ENCODE measurements around the gene TH.

Gene TH

DNA sequence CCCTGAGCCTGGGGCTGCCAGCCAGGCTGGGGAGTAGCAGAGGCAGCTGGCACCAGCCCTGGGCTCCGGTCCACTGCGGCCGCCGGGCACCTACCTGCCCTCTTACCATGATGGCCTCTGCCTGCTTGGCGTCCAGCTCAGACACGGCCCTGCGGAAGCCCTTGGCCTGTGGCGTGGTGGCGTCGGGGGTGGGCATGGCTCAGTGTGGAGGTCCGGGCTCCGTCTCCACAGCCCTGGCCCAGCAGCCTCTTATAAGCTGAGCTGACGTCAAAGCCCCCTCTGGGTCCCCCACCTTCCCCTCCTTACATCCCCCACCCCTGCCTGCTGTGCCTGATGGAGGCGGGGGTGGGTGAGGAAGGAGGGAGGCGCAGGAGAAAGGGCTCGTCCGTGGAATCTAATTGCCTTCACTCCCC is at the start of gene TH:
Gene TH (minus strand): TSS at position 225 of the 413 bp plus-strand sequence. CDS start 29 bp downstream, at position 196.
- no peak for DNase-seq

DNA sequence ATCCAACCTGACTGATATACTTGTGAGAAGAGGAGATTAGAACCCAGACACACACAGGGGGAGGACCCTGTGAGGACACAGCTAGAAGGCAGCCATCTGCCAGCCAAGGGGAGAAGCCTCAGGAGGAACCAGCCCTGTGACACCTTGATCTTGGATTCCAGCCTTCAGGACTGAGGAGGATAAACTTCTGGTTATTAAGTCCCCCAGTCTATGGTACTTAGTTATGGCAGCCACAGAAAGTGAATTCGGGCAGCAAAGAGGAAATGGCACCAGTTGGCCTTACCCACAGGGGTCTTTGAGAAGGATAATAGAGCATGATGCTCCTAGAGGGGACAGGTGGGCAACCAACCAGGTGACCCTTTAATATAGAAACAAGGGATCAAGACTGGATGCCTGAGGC is 49.4 kb upstream of the TH start:
- DNase-seq: no peak

DNA sequence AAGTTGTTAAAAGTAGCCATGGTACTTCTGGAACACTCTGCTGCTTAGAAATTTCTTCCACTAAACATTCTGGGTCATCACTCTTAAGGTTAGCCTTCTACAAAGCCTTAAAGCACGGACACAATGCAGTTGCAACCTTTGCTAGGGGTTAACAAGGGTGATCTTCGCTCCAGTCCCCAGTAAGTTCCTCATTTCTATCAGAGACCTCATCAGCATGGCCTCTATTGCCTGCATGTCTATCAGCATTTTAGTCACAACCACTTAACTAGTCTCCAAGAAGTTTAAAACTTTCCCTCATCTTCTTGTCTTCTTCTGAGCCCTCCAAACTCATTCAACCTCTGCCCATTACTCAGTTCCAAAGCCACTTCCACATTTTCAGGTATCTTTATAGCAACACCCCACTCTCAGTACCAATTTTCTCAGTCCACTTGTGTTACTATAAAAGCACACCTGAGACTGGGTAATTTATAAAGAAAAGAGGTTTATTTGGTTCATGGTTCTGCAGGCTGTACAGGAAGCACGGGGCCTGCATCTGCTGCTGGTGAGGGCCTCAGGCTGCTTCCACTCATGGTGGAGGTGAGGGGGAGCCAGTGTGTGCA is 48.7 kb upstream of the TH start:
- DNase-seq: no peak

DNA sequence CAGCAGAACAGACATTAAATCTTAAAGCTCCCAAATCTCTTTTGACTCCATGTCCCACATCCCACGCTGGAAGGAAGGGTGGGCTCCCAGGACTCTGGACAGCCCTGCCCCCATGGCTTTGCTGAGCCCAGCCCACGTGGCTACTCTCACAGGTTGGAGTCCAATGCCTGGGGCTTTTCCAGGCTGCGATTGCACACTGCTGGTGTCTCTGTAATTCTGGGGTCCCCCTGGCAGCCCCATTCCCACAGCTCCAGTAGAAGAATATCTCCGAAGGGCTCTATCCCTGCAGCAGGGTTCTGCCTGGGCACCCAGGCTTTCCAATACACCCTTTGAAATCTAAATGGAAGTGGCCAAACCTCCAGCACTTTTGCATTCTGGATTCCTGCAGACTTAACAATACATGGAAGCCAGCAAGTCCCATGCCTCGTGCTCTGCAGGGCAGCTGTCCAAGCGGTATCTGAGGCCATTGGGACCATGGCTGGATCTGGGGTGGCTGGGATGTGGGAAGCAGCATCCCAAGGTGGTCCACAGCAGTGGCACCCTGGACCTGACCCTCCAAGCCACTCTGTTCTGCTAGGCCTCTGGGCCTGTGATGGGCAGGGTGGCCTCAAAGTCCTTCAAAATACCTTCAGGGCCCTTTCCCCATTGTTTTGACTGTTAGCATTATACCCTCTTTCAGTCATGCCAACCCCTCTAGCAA is 47.9 kb upstream of the TH start:
- DNase-seq: no peak

DNA sequence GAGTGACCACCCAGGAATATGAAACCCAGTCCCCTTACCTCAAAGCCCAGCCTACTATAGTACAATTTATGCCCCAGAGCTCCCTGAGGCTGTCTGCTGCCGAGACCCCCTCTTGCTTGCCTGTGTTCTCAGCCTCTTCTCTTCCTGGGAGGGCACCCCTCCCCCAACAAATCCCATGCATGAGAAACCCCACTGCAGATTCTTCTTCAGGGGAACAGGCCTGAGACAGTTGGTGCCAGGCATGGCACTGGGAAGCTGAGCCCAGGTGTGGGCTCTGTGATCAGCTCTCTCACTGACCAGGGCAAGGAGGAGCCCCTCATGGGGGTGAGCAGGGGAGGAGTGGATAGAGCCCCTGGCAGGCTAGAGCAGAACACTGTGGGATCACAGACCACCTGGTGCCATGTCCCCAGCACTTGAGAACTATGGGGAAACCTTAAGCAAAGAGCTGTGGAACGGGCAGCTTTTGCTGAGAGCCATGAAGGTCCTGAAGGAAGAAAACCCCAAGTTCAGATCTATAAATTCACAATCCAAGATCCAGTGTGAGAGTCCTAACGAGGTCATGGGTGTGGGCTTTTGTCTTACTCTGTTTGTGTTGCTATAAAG is 46.5 kb upstream of the TH start:
- no peak for DNase-seq

DNA sequence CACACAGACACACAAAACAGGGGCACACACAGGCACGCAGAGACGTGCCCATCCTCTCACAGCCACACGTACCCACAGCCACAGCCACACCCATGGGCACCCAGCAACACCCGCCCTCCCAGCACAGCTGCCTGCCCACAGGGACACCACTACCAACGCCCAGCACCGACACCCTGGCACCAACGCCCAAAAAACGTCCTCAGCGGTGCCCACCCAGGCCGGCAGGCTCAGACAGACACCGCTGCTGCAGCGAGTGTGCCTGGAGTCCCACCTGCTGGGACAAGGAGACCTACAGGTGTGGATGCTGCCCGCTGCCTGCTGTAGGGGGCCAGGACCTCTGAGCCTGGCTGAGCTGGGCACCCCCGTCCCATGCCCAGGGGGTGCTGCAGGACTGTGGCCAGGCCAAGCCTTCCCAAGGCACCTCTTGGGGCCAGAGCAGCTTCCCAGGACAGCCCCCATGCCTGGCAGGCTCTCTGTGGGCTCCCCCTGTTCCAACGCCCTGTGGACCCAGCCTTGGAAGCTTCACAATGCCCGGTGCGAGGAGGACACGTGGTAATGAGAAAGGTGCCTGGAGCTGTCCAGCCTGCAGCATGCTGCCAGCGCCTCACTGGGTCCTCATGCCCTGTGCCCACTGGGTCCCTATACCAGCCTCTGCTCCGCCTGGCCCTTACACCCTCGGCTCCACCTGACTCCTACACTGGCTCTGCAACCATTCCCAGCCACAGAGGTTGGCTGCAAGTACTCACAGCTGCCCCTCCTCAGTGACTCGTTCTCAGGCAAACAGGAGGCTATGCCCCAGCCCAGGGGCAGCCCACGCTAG is 45.8 kb upstream of the TH start:
- DNase-seq: no peak

DNA sequence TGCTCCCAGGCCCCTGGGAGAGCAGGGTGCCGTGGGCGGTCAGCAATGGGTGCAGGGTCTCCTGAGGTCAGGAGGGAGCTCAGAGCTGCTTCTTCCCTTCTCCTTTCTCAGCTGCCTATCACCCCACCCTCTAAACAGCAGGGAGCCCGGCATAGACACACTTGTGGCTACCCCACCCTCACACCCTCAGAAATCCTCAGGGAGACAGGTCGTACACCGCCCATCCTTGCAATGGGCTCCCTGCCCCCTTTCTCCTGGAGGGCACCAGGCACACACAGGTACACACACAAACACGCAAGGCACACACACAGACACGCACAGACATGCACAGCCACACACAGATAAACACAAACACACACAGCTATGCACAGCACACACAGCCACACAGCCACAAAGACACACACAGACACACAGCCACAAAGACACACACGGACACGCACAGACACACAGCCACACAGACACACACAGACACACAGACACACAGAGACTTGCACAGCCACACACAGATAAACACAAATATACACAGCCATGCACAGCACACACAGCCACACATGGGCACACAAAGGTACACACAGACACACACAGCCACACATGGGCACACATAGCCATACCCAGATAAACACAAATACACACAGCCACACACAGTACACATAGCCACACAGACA is 44.9 kb upstream of the TH start:
- no peak for DNase-seq

DNA sequence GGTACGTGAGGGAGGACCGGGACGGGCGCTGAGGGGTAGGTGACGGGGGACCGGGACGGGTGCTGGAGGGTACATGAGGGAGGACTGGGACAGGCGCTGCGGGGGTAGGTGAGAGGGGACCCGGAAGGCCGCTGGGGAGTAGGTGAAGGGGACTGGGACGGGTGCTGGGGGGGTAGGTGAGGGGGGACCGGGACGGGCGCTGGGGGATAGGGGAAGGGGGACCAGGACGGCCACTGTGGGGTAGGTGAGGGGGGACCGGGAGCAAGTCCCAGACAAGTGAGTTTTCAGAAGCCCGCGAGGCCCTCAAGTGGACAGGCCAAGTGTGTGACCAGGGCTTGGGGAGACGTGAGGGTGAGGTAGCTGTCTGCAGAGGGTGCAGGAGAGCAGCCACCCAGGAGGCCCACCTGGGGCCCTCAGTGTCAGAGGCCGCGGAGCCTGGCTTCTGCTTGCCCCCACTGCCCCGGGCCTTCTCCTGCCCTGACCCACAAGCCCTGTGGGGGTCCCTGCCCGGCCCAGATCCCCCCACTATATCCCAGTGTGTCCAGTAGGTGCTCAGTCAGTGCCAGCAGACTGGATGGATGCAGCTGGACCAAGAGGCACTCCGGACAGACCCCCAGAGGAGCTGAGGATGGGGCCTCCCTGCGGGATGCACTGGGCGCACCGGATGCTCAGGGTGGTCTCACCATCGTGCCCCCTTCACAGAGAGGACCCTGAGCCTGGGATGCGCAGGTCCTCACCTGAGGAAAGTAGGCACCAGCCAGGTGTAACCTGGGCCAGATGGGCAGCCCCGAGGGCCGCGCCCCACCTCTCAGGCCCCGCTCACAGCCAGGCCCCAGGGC is 44.2 kb upstream of the TH start:
- no peak for DNase-seq

DNA sequence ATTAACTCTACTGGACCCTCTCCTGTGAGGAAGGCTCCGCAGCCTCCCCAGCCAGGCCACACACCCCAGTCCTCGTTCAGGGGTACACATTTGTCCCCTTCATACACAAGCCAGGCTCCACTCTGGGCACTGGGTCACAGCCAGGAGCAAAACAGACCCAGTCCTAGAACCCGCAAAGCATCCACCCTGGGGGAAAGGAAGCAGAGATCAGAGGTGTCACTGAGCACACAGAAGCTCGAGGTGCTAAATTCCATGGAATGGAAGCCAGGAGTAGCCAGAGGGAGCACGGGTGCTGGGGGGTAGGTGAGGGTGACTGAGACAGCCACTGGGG is 43.6 kb upstream of the TH start:
- DNase-seq: no peak

DNA sequence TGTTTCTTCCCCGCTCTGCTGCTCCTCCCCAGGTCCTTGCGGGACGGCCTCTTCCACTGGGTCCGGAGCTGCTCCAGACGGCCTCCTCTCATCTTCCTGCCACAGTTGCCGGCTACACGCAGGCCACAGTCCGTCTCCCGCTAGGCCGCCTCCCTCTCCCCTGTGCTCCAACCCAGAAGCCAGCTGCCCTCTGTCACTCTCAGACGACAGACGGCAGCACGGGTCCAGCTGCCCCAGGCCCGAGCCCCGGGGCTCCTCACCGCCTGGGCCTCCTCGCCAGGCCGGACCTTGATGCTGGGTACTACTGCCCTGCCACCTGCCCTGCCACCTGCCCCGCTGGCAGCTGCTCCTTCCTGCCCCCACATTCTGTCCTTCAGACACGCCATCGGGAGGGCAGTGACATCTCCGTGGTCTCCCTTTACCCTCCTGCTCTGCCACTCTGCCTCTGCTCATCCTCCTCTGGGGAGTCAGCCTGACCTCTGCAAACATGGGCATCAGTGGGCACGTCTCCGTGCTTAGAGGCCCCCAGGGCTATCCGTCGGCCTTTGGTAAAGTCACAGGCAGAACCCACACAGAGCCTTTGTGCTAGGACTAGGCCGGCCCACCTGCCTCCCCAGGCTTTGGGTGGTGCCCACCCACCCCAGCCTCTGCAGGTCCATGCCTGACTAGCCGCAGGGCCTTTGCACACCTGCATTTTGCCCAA is 43.1 kb upstream of the TH start:
- DNase-seq: no peak

DNA sequence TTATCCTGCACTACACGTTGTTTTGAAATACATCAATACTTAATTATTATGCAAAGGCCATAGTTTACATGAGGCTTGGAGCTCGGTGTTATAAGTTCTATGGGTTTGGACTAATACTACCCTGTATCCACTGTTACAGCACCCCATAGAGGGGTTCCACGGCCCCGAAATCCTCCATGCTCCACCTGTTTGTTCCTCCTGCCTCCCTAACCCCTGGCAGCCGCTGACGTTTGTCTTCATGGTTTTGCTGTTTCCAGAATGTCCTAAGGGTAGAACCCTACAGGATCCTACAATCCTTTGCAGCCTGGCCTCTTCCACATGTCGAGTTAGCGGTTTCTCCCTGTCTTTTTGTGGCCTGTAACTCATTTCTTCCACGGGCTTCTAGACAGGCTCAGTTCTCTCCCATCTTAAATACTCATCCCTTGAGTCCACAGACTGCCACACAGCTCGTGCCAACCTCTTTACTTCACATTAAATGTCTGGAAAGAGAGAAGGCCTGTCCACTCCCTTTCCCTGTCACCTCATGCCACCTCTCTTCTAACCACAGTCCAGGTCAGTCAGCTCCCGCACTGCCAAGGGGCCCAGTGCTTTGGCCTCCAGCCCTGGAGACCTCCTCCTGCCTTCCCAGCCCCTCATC is 42.4 kb upstream of the TH start:
- DNase-seq: no peak

DNA sequence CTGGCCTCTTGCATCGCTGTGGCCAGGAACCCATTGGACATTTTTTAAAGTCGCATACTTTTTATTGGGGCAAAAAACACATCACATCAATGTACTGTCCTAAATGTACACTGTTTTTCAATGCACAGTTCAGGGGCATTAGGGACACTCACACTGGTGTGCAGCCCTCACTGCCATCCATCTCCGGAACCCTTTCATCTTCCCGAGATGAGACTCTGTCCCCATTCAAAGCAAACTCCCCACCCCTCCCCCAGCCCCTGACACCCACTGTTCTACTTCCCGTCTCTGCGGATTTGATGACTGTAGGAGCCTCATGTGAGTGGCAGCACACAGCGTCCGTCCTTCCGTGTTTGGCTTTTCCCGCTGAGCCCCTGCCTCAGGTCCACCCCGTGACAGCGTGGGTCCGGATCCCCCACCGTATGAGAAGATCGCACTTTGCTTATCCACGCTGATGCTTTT is 41.8 kb upstream of the TH start:
- no peak for DNase-seq

DNA sequence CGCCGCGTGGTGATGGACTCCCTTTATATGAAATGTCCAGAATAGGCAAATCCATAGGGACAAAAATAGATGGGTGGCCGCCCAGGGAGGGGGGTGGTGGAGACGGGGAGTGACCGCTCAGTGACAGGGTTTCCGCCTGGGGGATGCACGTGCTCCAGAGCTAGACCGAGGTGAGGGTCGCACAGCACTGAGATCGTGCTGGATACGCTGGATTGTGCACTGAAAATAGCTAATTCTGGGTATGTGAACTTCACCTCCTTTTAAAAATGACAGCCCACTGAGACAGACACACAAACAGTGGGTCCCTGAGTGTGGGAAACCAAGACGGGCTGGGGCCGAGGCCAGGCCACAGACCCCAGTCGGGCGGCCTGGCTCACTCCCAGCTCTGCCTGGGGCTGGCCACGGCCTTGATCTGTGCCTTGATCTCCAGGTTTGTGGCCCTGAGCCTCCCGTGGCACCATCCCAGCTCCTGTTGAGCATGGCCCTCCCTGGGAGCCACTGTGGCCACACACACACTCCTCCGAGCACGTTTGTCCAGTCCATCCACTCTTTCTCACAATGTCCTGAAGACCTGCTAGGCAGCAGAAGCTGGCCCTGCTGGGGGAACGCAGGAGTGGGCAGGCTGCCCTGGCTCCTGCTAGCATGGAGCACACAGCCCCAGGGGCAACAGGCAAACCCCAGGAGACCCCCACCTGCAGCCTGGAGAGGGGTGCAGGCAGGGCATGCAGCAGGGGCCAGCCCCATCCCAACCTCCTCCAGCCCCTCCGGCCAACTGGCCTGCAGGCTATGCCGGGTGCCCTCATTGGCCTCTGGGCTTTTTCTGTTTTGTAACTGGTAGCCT is 41.0 kb upstream of the TH start:
- no peak for DNase-seq

DNA sequence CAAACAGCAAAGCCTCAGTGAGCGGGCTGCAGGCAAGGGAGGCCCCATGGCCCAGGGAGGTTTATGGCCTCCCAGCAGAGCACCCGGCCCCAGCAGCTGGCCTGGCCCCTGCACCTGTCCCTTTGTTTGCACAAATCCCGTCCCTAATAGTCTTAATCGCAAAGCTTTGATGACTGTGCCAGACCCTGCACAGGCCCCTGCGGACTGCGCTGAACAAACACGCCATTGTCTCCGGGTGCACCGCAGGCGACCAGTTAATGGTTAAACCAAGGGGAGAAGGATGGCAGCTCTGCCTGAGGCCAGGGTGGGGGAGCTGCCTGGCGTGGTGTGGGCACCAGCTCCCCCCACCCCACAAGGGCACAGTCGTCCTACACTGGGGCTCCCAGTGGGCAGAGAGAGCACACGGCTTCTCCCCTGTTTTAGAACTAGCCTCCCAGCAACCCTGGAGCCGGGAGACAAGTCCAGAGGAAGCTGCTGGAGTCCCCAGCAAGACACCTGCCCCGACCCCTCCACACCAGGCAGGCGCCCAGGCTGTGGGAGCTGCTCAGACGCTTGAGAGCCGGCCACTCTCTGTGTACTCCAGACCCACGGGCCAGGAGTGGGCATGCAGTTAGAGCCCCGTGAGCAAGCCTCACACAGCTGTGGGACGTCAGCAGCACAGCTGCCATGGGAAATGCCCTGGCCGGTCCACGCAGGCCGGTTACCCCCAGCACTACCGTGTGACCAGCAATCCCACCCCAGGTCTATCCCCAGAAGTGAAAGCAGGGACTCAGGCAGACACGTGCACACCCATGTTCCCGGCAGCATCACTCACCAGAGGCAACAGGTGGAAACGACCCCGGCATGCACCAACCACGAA is 39.7 kb upstream of the TH start:
- peak; percentile 37 for DNase-seq

DNA sequence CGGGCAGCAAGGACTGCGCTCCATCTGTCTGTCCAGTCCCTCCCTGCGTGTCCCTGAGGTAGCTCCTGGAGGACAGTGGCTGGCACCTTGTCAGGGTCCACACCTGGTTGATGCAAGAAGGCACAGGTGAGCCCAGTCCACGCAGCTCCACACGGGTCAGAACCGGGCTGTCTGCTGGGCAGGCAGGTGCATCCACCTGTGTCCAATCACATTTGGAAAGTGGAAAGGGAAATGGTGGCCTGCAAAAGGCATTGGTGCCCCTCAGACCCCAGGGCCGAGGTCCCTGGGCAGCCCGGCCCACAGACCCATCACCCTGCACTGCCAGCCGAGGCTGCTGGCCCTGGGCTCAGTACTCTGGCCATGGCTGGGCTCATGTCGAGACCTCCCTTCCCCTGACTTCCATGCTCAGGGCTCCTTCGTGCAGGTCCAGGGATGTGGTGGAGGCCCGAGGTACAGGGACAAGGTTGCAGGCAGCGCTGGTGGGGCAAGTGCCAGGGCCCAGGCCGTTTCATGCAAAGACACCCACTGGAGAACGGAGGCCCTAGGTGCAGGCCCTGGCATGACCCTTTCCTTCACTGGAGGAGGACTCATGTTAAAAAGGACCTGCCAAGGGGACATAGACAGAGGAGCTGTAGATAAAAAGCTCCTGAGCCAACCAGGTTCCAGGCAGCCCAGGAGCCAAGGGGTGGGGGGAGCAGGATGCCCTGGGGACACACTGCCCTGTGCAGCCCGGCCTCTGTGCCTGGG is 38.9 kb upstream of the TH start:
- DNase-seq: no peak

DNA sequence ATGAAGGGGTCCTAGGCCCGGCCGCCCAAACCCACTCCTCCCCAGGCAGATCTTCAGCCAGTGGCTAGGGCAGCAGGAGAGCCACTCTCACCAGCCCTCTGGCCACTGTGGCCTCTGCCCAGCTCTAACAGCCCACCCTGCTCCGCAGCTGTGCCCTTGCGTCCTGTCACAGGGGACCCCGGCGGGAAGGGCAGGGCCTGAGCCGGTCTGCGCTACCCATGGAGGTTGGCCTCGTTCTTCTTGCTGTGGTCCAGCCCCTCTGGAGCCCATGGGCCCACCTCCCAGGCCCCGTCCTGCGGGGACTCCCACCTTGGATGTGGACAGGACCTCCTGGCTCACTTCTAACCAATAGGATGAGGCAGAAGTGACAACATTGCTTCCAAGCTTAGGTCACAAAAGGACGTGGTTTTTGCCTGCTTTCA is 38.3 kb upstream of the TH start:
- no peak for DNase-seq

DNA sequence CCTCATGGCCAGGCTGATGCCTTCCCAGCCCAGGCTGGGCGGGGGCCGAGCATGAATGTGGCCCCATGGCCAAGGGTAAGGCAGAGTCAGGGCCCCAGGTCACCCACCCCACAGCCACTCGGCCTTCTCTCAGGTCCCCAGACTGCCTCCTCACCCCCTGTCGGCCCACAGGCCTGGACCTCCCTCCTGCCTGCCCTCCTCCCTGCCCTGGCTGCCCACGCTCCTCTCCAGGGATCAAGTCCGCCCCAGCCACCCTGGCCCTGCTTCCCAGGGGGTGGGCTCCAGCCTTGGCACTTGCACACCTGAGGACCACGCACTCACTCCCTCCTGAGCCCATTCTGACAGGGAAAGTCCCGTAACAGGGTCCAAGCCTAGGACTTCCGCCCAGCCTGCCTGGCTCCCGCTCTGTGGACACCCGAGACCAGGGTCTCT is 37.8 kb upstream of the TH start:
- DNase-seq: no peak

DNA sequence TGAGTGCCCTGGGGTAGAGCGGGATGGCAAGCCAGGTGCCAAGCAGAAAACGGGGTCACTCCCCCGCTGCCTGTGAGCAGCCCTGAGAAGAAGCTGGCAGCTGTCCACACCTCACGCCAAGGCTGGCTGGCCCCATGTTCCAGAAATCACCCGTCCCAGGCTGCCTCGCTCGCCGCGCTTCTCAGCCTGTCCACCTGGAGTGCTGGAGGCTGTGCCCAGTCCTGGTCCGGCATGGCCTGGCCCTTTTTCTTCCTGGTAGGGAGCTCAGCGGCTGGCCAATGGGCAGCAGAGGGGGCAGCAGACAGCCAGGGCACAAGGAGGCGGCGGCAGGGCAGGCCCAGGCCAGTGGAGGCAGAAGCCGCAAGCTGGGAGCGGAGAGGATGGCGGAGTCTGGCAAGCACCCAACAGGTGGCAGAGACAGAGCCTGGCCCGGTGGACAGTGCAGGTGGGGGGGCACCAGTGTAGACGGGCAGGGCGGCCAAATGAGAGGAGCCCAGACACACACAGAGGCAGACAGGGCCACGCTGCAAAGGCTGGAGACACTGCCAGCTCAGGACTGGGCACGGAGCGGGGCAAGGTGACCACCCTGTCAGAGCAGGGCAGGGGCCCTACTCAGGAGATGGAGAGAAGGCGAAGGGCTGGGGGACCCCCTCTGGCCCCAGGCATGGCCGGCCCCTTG is 37.2 kb upstream of the TH start:
- DNase-seq: peak; percentile 29
